ENCODE results near the gene CCDC188. TPM values are rescaled to one million over a fixed set of nuclear protein-coding genes. Genes with fewer than 3 reads are reported as not detected.

CCDC188 gene
- total and polyA plus RNA-seq, 4 donors = 0.69 to 5.2 (median 2.0) TPM

- peaks cover 97% of the 10 kb centered on the region for H3K36me3 ChIP-seq (ENCODE audit: control insufficient read depth, insufficient read depth, low read length)
- H3K4me3 ChIP-seq (ENCODE audit: low read depth, low read length) = no peak overlapping the region
- H3K4me1 ChIP-seq (ENCODE audit: control insufficient read depth, insufficient read depth, low read length) = peaks cover 9% of the 10 kb centered on the region
- 91% methylated on average over 65 of the region's 65 CpGs for WGBS (ENCODE audit: insufficient coverage)
- no peaks in the 10 kb centered on the region for H3K27me3 ChIP-seq (ENCODE audit: control insufficient read depth, insufficient read depth, low read length)
- DNase-seq (ENCODE audit: low read depth in 4 of 6, low spot score in 6 of 6) = no peak
- no peaks in the 10 kb centered on the region for H3K9me3 ChIP-seq (ENCODE audit: control insufficient read depth, insufficient read depth, low read length)
- no peak overlapping the region for H3K27ac ChIP-seq (ENCODE audit: low read depth, low read length)
Measured at GRCh38 chr22:20142711-20143621, 7.9 kb downstream of the CCDC188 start.

- DNase-seq (ENCODE audit: low read depth in 4 of 6, low spot score in 6 of 6) = no peak
- Histone ChIP-seq H3K36me3 (ENCODE audit: control insufficient read depth, insufficient read depth, low read length) (peaks cover 97% of the 10 kb centered on the region), H3K27ac (ENCODE audit: low read depth, low read length) (no peak overlapping the region), H3K4me1 (ENCODE audit: control insufficient read depth, insufficient read depth, low read length) (peaks cover 24% of the 10 kb centered on the region), H3K27me3 (ENCODE audit: control insufficient read depth, insufficient read depth, low read length) (no peaks in the 10 kb centered on the region), H3K4me3 (ENCODE audit: low read depth, low read length) (no peak overlapping the region), H3K9me3 (ENCODE audit: control insufficient read depth, insufficient read depth, low read length) (no peaks in the 10 kb centered on the region)
- 93% methylated on average over 21 of the region's 22 CpGs for WGBS (ENCODE audit: insufficient coverage)
Measured at GRCh38 chr22:20141186-20142077, 9.4 kb downstream of the CCDC188 start.

GRCh38 chr22:20140521-20140964, 10.3 kb downstream of the CCDC188 start:
- no peak for DNase-seq (ENCODE audit: low read depth in 4 of 6, low spot score in 6 of 6)
- Histone ChIP-seq H3K4me3 (ENCODE audit: low read depth, low read length) (no peak overlapping the region), H3K27me3 (ENCODE audit: control insufficient read depth, insufficient read depth, low read length) (no peaks in the 10 kb centered on the region), H3K27ac (ENCODE audit: low read depth, low read length) (no peak overlapping the region), H3K4me1 (ENCODE audit: control insufficient read depth, insufficient read depth, low read length) (peaks cover 31% of the 10 kb centered on the region), H3K36me3 (ENCODE audit: control insufficient read depth, insufficient read depth, low read length) (peaks cover 98% of the 10 kb centered on the region), H3K9me3 (ENCODE audit: control insufficient read depth, insufficient read depth, low read length) (no peaks in the 10 kb centered on the region)
- WGBS (ENCODE audit: insufficient coverage) = 93% methylated on average over 17 of the region's 17 CpGs

GRCh38 chr22:20140107-20140445, 10.8 kb downstream of the CCDC188 start:
- Histone ChIP-seq H3K27me3 (ENCODE audit: control insufficient read depth, insufficient read depth, low read length) (no peaks in the 10 kb centered on the region), H3K36me3 (ENCODE audit: control insufficient read depth, insufficient read depth, low read length) (peaks cover 98% of the 10 kb centered on the region), H3K27ac (ENCODE audit: low read depth, low read length) (no peak overlapping the region), H3K4me3 (ENCODE audit: low read depth, low read length) (no peak overlapping the region), H3K4me1 (ENCODE audit: control insufficient read depth, insufficient read depth, low read length) (peaks cover 36% of the 10 kb centered on the region), H3K9me3 (ENCODE audit: control insufficient read depth, insufficient read depth, low read length) (no peaks in the 10 kb centered on the region)
- 94% methylated on average over 10 of the region's 11 CpGs for WGBS (ENCODE audit: insufficient coverage)
- DNase-seq (ENCODE audit: low read depth in 4 of 6, low spot score in 6 of 6) = no peak

- Histone ChIP-seq H3K4me1 (ENCODE audit: control insufficient read depth, insufficient read depth, low read length) (peaks cover 37% of the 10 kb centered on the region), H3K4me3 (ENCODE audit: low read depth, low read length) (no peak overlapping the region), H3K27ac (ENCODE audit: low read depth, low read length) (no peak overlapping the region), H3K27me3 (ENCODE audit: control insufficient read depth, insufficient read depth, low read length) (no peaks in the 10 kb centered on the region), H3K9me3 (ENCODE audit: control insufficient read depth, insufficient read depth, low read length) (no peaks in the 10 kb centered on the region), H3K36me3 (ENCODE audit: control insufficient read depth, insufficient read depth, low read length) (peaks cover 93% of the 10 kb centered on the region)
- 95% methylated on average over 36 of the region's 36 CpGs for WGBS (ENCODE audit: insufficient coverage)
- no peak for DNase-seq (ENCODE audit: low read depth in 4 of 6, low spot score in 6 of 6)
Measured at GRCh38 chr22:20139391-20140106, 11.3 kb downstream of the CCDC188 start.

GRCh38 chr22:20138868-20139267, 12.0 kb downstream of the CCDC188 start:
- no peaks in the 10 kb centered on the region for H3K9me3 ChIP-seq (ENCODE audit: control insufficient read depth, insufficient read depth, low read length)
- no peaks in the 10 kb centered on the region for H3K27me3 ChIP-seq (ENCODE audit: control insufficient read depth, insufficient read depth, low read length)
- H3K27ac ChIP-seq (ENCODE audit: low read depth, low read length) = no peak overlapping the region
- 93% methylated on average over 16 of the region's 16 CpGs for WGBS (ENCODE audit: insufficient coverage)
- peaks cover 93% of the 10 kb centered on the region for H3K36me3 ChIP-seq (ENCODE audit: control insufficient read depth, insufficient read depth, low read length)
- H3K4me3 ChIP-seq (ENCODE audit: low read depth, low read length) = no peak overlapping the region
- DNase-seq (ENCODE audit: low read depth in 4 of 6, low spot score in 6 of 6) = no peak
- peaks cover 44% of the 10 kb centered on the region for H3K4me1 ChIP-seq (ENCODE audit: control insufficient read depth, insufficient read depth, low read length)

GRCh38 chr22:20138417-20138738, 12.5 kb downstream of the CCDC188 start:
- H3K27ac ChIP-seq (ENCODE audit: low read depth, low read length) = no peak overlapping the region
- no peak for DNase-seq (ENCODE audit: low read depth in 4 of 6, low spot score in 6 of 6)
- H3K27me3 ChIP-seq (ENCODE audit: control insufficient read depth, insufficient read depth, low read length) = no peaks in the 10 kb centered on the region
- whole genome bisulfite sequencing (ENCODE audit: insufficient coverage) = 67% methylated on average over 4 of the region's 4 CpGs
- peaks cover 91% of the 10 kb centered on the region for H3K36me3 ChIP-seq (ENCODE audit: control insufficient read depth, insufficient read depth, low read length)
- H3K4me3 ChIP-seq (ENCODE audit: low read depth, low read length) = no peak overlapping the region
- H3K9me3 ChIP-seq (ENCODE audit: control insufficient read depth, insufficient read depth, low read length) = no peaks in the 10 kb centered on the region
- H3K4me1 ChIP-seq (ENCODE audit: control insufficient read depth, insufficient read depth, low read length) = peaks cover 49% of the 10 kb centered on the region

GRCh38 chr22:20137671-20138416, 13.0 kb downstream of the CCDC188 start:
- Histone ChIP-seq H3K4me1 (ENCODE audit: control insufficient read depth, insufficient read depth, low read length) (peaks cover 54% of the 10 kb centered on the region), H3K36me3 (ENCODE audit: control insufficient read depth, insufficient read depth, low read length) (peaks cover 86% of the 10 kb centered on the region), H3K4me3 (ENCODE audit: low read depth, low read length) (no peak overlapping the region), H3K27ac (ENCODE audit: low read depth, low read length) (no peak overlapping the region), H3K9me3 (ENCODE audit: control insufficient read depth, insufficient read depth, low read length) (no peaks in the 10 kb centered on the region), H3K27me3 (ENCODE audit: control insufficient read depth, insufficient read depth, low read length) (no peaks in the 10 kb centered on the region)
- whole genome bisulfite sequencing (ENCODE audit: insufficient coverage) = 48% methylated on average over 25 of the region's 26 CpGs
- no peak for DNase-seq (ENCODE audit: low read depth in 4 of 6, low spot score in 6 of 6)

- H3K4me1 ChIP-seq (ENCODE audit: control insufficient read depth, insufficient read depth, low read length) = peaks cover 61% of the 10 kb centered on the region
- DNase-seq (ENCODE audit: low read depth in 4 of 6, low spot score in 6 of 6) = no peak
- no peaks in the 10 kb centered on the region for H3K27me3 ChIP-seq (ENCODE audit: control insufficient read depth, insufficient read depth, low read length)
- H3K9me3 ChIP-seq (ENCODE audit: control insufficient read depth, insufficient read depth, low read length) = no peaks in the 10 kb centered on the region
- peaks cover 82% of the 10 kb centered on the region for H3K36me3 ChIP-seq (ENCODE audit: control insufficient read depth, insufficient read depth, low read length)
- 78% methylated on average over 13 of the region's 13 CpGs for WGBS (ENCODE audit: insufficient coverage)
- no peak overlapping the region for H3K27ac ChIP-seq (ENCODE audit: low read depth, low read length)
- no peak overlapping the region for H3K4me3 ChIP-seq (ENCODE audit: low read depth, low read length)
Measured at GRCh38 chr22:20137113-20137512, 13.7 kb downstream of the CCDC188 start.

Measured in spinal cord (tissue), 10 donors.